HG02571 (cell line): Measurements from ENCODE around the gene ANKH.

ENCODE experiments used
- ATAC-seq: cut with Tn5 transposase; IDR thresholded peaks from one replicate; pipeline ENCODE4 v1.9.1; 2021; ENCODE audit warnings: mild to moderate bottlenecking, moderate library complexity; ENCODE audit not compliant: unreplicated experiment

ANKH gene

DNA sequence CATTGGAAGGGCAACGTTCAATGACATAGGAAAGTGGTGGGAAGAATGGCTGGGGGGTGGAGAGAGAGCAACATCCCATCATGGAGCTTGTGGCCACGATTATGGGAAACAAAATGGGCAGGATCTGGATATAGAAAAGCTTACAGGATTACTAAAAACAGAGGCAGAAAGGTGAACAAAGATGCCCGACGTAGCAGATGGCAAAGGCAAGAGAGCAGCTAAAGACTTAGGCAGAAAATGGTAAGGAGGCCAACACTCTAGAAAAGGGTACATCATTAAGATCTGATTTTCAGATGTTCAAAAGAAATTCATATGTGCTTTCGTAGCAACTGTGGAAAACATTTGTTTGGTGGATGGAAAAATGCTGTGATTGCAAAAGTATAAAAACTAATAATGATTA, 104.5 kb downstream of the ANKH start:
- ATAC-seq: no peak

DNA sequence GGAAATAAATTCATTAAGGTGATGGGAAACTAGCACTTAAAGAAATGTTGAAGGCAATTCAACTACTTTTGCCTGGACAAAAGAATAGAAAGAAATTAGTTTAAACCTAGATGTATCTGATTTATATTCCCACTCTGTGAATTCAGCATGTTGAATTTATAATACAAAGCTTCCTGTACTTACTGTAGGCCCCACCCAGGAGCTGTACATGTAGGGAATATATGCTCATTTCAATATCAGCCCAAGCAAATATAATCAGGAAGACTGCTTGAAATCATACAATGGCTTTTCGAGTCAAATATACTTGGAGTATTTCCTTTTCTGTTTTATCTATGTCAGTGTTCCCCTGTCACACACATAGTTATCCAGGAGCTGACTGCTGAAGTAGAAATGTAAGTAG, 105.0 kb downstream of the ANKH start:
- no peak for ATAC-seq

DNA sequence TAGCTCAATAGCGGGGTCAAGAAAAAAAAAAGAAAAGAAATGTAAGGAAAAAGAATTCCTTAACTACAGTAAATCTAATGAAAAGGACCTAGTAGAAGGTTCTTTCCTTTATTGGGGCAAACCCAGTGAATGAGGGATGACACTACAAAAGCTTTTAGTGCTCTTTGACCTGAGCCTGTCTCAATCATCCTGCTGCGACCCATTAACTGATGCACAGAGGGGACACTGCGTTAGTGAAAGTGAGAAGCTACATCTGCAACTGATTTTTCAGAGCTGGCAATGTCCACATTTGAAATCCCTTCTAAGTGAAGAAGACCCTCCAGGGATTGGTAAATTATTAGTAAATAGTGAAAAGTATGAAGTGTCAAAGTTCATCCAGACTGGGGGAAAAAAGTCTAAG, 106.0 kb downstream of the ANKH start:
- no peak for ATAC-seq

DNA sequence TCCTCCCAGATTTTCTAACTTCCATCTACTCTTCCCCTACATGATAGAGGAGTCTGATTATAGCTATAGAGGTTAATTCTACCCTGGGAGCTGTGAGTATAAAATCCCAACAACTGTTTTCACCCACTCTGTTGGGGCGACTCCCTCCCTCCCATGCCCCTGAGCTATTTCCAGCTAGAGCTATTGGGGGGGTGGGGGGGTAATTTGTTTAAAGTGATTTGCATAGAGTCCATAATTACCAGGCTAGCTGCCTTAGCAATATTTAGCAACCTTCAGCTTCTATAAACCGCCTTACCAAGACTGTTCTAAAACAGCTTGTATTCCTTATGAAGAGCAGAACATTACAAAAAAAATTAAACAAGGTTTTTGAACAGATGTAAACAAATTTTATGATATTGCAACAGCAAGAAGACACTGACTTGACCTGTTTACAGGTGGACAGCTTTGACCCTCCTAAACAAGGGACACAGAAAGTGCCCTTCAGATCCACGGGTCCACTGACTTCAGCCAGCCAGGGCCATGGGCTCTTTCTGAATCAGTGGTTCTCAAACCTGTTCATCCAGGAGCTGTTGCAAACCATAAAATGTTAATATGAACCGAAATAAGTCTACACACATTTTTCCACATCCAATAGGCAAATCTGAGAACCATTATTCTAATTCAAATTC, 108.9 kb downstream of the ANKH start:
- no peak for ATAC-seq

DNA sequence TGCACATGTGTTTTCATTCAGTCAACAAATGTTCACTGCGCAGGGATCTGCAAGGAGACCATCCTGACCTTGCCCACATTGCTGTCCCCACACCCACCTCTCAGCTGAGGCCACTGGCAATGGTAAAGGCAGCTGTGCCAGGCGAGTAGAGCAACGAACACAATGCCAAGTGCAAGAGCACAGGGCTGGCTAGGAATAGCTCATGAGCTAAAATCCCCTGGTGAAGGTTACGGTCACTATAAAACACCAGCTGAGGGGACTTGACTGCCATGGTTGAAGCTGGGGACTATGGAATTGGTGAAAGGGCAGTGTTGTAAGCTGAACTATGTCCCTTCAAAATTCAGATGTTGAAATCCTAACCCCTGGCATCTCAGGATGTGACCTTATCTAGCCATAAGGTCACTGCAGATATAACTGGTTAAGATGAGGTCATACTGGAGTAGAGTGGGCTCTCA, 111.0 kb downstream of the ANKH start:
- ATAC-seq: no peak

DNA sequence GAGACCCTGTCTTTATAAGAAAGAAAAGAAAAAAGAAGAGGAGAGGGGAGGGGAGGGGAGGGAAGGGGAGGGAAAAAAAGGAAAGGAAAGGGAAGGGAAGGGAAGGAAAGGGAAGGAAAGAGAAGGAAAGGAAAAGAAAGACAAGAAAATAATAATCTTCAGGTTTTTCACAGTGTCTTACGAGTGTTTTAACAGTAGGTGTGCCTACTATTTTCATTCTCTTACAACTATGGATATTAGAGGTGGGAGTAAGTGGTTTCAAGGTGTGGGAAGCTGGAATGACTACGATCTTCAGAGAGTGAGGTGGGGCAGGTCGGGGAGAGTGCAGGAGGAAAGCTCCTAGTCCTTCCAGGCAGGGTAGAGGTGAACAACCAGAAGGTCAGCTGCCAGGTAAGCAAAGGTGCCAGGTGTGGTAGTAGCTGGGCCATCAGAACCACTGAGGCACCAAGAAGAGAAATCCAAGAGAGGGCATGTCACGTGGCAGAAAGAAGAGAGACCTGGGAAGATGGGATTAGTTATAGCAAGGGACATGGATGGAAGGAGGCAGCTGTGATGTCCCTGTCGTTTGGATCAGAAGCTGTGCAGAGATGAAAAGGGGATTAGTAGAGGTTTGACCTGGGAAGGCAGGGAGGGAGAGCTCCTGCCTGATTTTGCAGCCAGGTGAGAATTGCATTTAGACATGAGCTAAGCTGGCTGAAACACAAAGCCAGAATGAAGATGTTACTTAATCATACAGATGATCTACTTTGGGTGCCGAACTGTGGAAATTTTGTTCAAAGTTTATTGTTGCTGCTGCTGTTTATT, 111.6 kb downstream of the ANKH start:
- ATAC-seq: no peak

DNA sequence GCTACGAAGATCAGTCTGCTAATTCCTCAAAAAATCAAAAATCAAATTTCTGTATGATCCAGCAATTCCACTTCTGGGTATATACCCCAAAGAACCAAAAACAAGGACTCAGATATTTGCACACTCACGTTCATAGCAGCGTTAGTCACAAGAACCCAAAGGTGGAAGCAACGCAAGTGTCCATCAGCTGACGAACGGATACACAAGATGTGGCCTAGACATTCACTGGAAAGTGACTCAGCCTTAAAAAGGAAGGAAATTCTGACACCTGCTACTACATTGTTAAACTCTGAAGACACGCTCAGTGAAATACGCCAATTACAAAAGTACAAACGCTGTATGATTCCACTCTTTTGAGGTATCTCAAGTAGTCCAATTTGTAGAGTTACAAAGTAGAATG, 113.7 kb downstream of the ANKH start:
- ATAC-seq: no peak

DNA sequence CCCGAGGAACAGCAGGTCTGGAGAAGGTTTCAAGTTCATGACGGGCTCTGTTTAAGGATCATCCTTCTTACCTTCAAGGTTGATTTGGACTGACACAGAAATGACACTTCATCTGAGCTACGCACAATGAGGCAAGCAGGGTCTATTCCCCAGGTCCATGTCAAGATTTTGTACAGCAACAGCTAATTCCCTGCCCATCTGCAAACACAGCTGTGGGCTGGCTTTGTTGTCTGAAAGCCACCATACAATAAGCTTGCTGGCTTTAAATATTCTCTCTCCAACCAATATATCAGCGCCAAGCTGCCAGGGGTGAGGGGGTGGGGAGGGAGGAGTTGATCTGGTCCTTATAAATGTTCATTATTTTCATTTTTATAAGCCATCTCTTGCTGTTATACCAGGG, 115.1 kb downstream of the ANKH start:
- no peak for ATAC-seq

DNA sequence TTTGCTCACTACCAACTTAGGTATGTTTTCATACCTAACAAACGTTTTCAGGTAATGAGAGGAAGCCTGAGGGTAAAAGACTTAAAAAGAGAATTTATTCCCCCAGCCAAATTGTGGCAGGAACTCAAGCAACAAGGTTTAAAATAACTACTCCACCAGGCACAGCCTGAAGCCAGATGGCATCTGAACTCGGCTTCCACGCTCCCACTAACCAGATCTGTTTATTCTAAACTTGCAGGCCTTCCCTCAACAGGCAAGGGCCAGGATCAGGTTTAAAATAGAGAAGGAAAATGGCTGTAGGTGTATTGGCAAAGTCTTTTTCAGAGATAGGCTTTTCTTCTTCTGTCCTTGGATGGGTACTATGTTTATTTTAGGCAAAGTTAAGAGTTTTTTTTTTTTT, 117.6 kb downstream of the ANKH start:
- ATAC-seq: no peak

DNA sequence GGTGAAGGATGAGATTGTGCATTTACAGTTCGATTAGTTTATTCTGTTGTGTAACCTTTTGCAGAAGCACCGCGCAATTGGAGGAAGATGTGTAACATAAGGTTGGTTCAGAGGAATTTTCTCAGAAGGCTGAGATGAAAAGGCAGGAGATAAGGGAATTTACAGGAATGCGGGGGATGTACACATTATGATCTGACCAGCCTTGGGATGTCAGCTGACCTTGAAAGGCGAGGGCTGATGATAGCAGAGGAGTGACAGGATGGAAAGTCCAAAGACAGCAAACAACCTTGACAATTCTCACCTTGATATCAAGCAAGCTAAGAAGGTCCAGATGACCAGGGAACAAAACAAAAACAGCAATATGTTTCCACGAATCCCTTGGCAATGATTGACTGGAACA, 118.3 kb downstream of the ANKH start:
- ATAC-seq: no peak

DNA sequence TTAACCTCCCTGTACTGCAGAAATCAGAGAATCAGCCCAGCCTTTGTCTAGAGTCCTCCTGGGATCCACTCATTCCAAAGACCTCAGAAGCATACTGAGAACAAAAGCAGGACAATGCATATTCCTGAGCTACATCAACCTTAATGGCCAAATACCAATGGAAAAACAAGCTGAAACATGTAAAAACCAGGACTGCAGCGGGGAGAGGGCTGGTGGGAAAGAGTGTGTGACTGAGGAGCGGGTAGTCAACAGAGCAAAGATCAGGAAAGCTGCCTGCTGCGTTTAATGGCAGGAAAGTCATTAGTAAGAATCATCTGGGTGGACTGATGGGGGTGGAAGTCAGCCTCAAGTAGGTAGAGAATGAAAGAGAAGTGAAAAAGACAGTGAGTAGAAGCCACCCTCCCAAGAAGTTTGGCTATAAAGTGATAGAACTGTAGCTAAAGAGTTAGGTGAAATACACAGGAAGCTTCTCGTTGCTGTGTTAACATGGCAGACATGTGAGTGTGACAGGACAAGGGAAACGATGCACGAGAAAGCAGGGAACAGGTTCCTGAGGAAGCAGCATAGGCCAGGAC, 119.0 kb downstream of the ANKH start:
- no peak for ATAC-seq

DNA sequence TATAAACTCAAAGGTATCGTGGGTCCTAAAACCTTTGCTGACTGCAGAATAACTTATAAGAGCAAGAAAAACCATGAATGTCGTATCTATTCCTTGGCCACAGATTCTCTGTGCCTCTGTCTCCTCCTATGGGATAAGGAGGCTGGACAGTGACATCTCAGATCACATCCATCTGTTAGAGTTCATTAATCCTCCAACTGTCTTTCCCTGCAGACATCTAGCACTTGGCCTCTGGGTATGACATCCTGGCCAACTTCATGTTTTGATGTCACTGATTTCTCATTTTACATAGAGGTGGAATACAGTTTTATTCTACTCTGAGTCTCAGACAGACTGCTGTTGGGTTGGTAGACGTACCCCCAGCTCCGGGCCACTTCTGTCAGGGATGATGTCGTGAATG, 120.9 kb downstream of the ANKH start:
- no peak for ATAC-seq

DNA sequence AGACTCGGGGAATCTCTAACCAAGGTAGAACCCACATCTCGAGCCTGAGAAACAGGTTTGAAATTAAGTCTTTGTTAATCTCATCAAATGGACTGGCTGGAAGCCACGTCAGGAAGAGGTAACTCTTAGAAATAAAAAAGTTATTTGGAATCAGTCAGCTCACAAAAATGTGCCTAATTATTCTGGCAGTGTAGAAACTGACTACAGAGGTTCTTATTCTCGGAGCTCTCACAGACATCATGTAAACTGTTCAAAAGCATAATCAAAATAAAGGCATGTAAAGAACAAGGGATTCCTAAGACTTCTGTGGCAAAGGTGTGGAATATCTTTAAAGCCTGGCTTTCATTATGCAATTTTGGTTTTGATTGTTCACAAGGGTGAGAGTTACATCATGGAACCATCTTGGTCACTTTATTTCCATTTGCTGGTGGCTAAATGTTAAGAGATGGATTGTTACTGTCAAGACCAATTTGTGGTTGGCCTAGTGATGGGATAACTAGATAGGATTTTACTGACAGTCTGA, 121.9 kb downstream of the ANKH start:
- no peak for ATAC-seq

DNA sequence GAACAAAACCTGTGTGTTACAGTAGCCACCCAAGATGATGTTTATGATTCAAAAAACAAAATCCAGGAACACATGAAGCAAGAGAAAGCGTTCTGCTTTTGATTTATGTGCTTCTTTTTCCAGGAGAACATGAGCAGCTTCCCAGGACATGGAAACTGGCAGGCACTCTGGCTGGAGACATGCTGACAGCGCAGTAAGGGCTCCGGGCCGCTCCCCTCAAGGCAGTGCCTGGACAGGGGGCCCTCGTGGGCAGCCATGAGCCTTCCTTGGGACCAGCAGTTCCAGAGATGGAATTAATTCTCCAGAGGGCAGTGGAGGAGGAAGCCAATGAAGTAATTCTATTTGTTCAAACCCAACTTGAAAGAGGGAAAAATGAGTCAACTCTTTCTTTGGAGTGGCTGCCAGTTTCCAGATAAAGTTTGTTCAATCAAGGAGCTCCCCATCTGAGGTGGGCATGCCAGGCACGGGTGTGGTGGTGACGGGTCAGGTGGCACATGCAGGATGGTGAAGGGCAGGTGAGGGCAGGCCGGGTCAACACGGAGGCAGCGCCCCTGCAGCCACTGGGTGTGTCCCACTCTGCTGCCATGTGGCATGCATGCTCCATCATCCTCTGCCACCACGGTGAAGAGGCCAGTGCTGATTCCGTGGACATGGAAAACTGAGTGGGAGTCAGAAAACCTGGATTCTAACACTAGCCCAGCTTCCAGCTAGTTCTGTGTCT, 123.2 kb downstream of the ANKH start:
- ATAC-seq: no peak

DNA sequence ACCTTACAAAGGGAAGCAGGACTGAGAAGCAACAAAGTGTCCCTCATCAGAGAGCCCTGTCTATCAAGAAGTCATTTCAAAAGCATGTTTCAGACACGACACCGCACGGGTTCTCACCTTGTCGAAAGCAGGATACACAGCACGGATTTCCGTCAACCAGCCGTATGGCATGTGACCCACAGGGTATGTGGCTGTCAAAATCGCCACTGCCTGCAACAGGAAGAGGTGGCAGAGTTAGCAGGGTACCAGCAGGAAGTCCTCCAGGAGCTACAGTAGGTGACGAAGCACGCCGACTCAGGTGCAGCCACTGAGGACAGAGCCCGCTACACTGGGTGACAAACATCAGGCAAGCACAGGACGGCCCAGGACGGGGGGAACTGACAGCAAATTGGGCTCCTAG, 125.8 kb downstream of the ANKH start:
- ATAC-seq: no peak

DNA sequence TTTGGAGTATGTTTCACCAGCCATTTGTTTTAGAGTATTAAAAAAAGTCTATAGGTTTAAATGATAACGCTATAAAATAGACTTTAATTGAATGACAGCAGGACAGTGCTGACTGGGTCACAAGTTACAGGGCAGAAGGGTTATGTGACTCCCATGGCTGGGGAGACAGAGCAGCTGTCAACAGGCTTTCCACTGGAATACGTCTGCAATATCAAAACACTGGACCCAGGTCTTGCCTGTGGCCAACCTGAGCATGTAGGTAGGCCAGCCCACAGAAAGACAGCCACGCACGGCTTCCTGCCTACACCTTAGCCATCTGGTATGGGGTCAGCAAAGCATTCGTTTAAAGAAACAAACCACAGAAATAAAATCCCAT, 126.4 kb downstream of the ANKH start:
- no peak for ATAC-seq

DNA sequence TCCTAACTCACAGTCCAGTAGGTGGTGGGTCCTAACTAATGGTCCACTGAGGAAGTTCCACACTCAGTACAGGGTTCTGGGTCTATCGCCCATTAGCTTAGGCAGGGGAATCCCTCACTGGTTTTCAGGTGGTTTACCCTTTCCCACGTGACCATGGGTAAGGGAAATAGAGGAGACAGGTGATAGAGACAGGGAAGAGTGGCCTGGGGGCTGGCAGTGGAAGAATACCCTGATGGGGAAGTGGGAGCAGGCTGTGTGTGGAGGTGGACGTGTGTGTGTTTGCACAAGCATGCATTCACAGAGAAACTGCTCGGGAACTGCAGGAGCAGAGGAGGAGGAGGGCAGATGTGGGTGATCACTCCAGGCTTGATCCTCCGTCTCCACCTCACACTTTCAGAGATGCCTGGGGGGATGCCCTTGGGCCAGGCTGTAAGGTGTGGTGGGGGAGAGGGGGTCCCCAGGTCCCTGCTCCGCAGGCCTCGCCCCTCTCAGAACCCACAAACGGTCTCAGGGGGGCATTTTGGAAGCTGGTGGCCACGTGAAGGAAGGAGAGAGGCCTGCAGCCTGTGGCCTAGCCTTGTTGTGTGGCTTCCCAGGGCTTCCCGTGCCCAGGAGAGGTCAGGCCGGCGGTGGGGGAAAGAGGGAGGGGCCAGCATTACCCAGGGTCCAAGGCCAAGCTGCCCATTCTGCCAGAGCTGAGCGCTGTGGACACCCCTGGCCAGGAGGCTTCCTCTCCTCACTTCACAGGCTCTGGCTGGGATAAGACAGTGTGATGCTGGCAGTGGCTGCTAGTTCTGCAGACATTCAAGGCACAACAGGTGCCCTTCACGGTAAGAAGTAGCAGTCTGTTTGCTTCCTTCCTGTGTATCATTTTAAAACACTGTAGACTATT, 127.0 kb downstream of the ANKH start:
- ATAC-seq: no peak

DNA sequence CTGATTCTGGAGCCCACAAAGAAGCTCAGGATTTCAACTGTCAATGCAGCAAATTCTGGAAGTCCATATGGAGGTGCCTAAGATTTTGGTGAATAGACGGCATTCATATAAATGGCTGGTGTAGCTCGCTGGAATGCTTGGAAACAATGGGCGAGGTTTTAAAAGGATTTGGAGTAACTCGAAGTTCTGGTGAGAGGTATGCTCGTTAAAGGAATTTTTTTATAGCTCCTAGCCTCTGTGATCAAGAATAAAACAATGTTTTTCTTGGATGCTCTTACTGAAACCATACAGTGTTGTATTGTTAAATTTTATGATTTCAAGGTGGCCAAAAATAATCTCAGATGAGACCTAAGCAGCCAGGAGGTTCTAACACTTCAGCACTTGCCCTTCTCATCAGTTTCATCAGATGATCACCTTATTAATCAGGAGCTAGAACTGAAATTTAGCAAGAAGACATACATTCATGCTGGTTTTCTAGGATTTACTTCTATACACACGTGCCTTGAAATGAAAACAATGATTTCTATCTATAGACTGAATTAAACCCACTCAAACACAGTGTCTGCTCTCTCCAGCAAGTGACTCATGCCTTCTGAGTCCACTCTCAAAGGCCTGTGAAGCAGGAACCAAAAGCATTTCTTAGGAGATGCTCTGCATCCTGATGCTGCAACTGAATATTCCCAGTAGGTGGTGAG, 127.8 kb downstream of the ANKH start:
- no peak for ATAC-seq

DNA sequence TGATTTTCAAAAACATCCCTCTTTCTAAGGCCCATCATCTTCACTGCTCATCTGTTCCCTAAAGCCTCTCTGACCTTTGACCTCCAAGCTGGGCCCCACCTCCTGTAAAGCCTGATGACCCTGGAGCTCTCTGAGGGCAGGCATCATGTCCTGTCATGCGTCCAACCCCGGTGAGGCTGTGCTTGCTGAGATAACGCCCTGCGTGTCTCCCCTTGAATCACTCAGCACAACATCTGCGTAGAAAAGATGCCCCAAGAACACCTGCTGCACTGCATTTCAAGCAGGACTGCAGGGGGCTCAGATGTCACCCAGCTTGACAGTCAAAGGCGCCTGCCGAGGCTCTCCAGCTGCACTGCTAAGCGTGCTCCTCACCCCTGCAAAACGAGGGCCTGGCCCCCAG, 129.1 kb downstream of the ANKH start:
- no peak for ATAC-seq
